ENCODE data around the gene PDE12. TPM values are rescaled to one million over a fixed set of nuclear protein-coding genes. Genes with fewer than 3 reads are reported as not detected.
"Not testable (repeated sequence)": the region's sequence is repeated elsewhere in the genome, so short reads cannot be mapped to it uniquely, and the experiment has no call there.

PDE12 gene
- total RNA-seq, 1 donor: 43.4 TPM

GRCh38 chr3:57600195-57600594, 44.1 kb downstream of the PDE12 start:
- peaks cover 23% of the 10 kb centered on the region for H3K4me1 ChIP-seq (ENCODE audit: insufficient read depth, low read length)
- no peaks in the 10 kb centered on the region for H3K27me3 ChIP-seq (ENCODE audit: insufficient read depth, low read length)
- no peaks in the 10 kb centered on the region for H3K9me3 ChIP-seq (ENCODE audit: low read depth, low read length)
- H3K4me3 ChIP-seq (ENCODE audit: low read length): no peak overlapping the region

- Histone ChIP-seq H3K4me3 (ENCODE audit: low read length) (no peak overlapping the region), H3K4me1 (ENCODE audit: insufficient read depth, low read length) (no peaks in the 10 kb centered on the region), H3K9me3 (ENCODE audit: low read depth, low read length) (no peaks in the 10 kb centered on the region), H3K27me3 (ENCODE audit: insufficient read depth, low read length) (no peaks in the 10 kb centered on the region)
These were observed 48.9 kb downstream of the PDE12 start for GRCh38 chr3:57604971-57605370.

- H3K27me3 ChIP-seq (ENCODE audit: insufficient read depth, low read length): no peaks in the 10 kb centered on the region
- no peaks in the 10 kb centered on the region for H3K4me1 ChIP-seq (ENCODE audit: insufficient read depth, low read length)
- H3K4me3 ChIP-seq (ENCODE audit: low read length): no peak overlapping the region
- H3K9me3 ChIP-seq (ENCODE audit: low read depth, low read length): no peaks in the 10 kb centered on the region
These were observed 49.6 kb downstream of the PDE12 start for GRCh38 chr3:57605683-57606082.

GRCh38 chr3:57611870-57612269, 55.8 kb downstream of the PDE12 start:
- H3K4me1 ChIP-seq (ENCODE audit: insufficient read depth, low read length); H3K4me3 ChIP-seq (ENCODE audit: low read length); H3K9me3 ChIP-seq (ENCODE audit: low read depth, low read length); H3K27me3 ChIP-seq (ENCODE audit: insufficient read depth, low read length): not testable (repeated sequence)

- Histone ChIP-seq H3K4me1 (ENCODE audit: insufficient read depth, low read length) (peaks cover 9% of the 10 kb centered on the region), H3K27me3 (ENCODE audit: insufficient read depth, low read length) (no peaks in the 10 kb centered on the region), H3K4me3 (ENCODE audit: low read length) (no peak overlapping the region), H3K9me3 (ENCODE audit: low read depth, low read length) (no peaks in the 10 kb centered on the region)
These were observed 60.2 kb downstream of the PDE12 start for GRCh38 chr3:57616233-57616632.

Other genes with a start within 250 kb of the PDE12 start
- 0.63 TPM for gene DNAH12, start 11.9 kb upstream of the PDE12 start, total RNA-seq
- 69.9 TPM for gene ARF4, start 41.1 kb downstream of the PDE12 start, total RNA-seq
- gene DENND6A, start 136.8 kb downstream of the PDE12 start, total RNA-seq: 136 TPM
- 68.6 TPM for gene SLMAP, start 200.0 kb downstream of the PDE12 start, total RNA-seq

Data from mononuclear cell (primary cell).